Endothelial cell (in vitro differentiated cells): ENCODE measurements around the gene PIH1D2. TPM values are rescaled to one million over a fixed set of nuclear protein-coding genes. Genes with fewer than 3 reads are reported as not detected.

ENCODE experiments used
- DNase-seq: peaks from one replicate; pipeline ENCODE4 v3.0.0; 2021; ENCODE audit warnings: low spot score
- H3K27ac Mint-ChIP-seq: one replicate; pipeline ENCODE4 v1.8.0; 2021; ENCODE audit warnings: mixed read lengths, inconsistent platforms; ENCODE audit not compliant: unreplicated experiment
- H3K27me3 Mint-ChIP-seq: one replicate; pipeline ENCODE4 v1.8.0; 2021; ENCODE audit warnings: mild to moderate bottlenecking, moderate library complexity, mixed read lengths, inconsistent platforms; ENCODE audit not compliant: unreplicated experiment
- H3K36me3 Mint-ChIP-seq: one replicate; pipeline ENCODE4 v1.8.0; 2021; ENCODE audit warnings: mild to moderate bottlenecking, low read depth, mixed read lengths, inconsistent platforms; ENCODE audit not compliant: unreplicated experiment
- H3K4me1 Mint-ChIP-seq: one replicate; pipeline ENCODE4 v1.8.0; 2021; ENCODE audit warnings: mild to moderate bottlenecking, mixed read lengths, inconsistent platforms; ENCODE audit not compliant: unreplicated experiment
- H3K4me3 Mint-ChIP-seq: one replicate; pipeline ENCODE4 v1.8.0; 2021; ENCODE audit warnings: mild to moderate bottlenecking, mixed read lengths, inconsistent platforms; ENCODE audit not compliant: unreplicated experiment
- H3K9me3 Mint-ChIP-seq: one replicate; pipeline ENCODE4 v1.8.0; 2021; ENCODE audit warnings: mixed read lengths, inconsistent platforms; ENCODE audit not compliant: unreplicated experiment
- CTCF ChIP-seq: fragments of 200-600 bp; sonication (generic); IDR thresholded peaks from one replicate; pipeline ENCODE4 v1.5.0; 2021; ENCODE audit warnings: antibody characterized with exemption; ENCODE audit not compliant: unreplicated experiment
- total RNA-seq: library from RNA; stranded (reverse); fragmentation: NEBNext Ultra II Directional; extraction: Animal tissue kit (Norgen Biotek cat#: 25700); gene quantifications from one replicate; pipeline ENCODE4 v1.2.1, GENCODE V29; 2021; ENCODE audit not compliant: unreplicated experiment

The PIH1D2 gene
- total RNA-seq, 1 donor from 2014 or later: 2.5 TPM

GRCh38 chr11:112044961-112045360 is 28.9 kb downstream of the PIH1D2 start:
- Mint-ChIP-seq H3K9me3 (no peaks in the 10 kb centered on the region), H3K4me1 (no peaks in the 10 kb centered on the region), H3K27me3 (no peaks in the 10 kb centered on the region), H3K36me3 (peaks cover 36% of the 10 kb centered on the region), H3K27ac (no peak overlapping the region), H3K4me3 (no peak overlapping the region)
- TF ChIP-seq CTCF: no peak
- DNase-seq: no peak

GRCh38 chr11:112042961-112043304 is 30.9 kb downstream of the PIH1D2 start:
- Mint-ChIP-seq H3K36me3 (peaks cover 33% of the 10 kb centered on the region), H3K4me1 (no peaks in the 10 kb centered on the region), H3K27me3 (no peaks in the 10 kb centered on the region), H3K4me3 (no peak overlapping the region), H3K27ac (no peak overlapping the region), H3K9me3 (no peaks in the 10 kb centered on the region)
- no peak for DNase-seq
- no peak for TF ChIP-seq CTCF

- Mint-ChIP-seq H3K36me3 (peaks cover 30% of the 10 kb centered on the region), H3K4me1 (no peaks in the 10 kb centered on the region), H3K9me3 (no peaks in the 10 kb centered on the region), H3K4me3 (no peak overlapping the region), H3K27me3 (no peaks in the 10 kb centered on the region), H3K27ac (no peak overlapping the region)
- no peak for DNase-seq
- TF ChIP-seq CTCF: no peak
Observed at GRCh38 chr11:112042161-112042960, 31.5 kb downstream of the PIH1D2 start.

GRCh38 chr11:112037527-112037926 is 36.3 kb downstream of the PIH1D2 start:
- TF ChIP-seq CTCF: no peak
- peaks cover 20% of the 10 kb centered on the region for H3K36me3 Mint-ChIP-seq
- no peaks in the 10 kb centered on the region for H3K4me1 Mint-ChIP-seq
- no peak overlapping the region for H3K27ac Mint-ChIP-seq
- no peak overlapping the region for H3K4me3 Mint-ChIP-seq
- no peaks in the 10 kb centered on the region for H3K9me3 Mint-ChIP-seq
- no peak for DNase-seq
- no peaks in the 10 kb centered on the region for H3K27me3 Mint-ChIP-seq

- Mint-ChIP-seq H3K36me3 (peaks cover 19% of the 10 kb centered on the region), H3K27me3 (peaks cover 3% of the 10 kb centered on the region), H3K4me1 (no peaks in the 10 kb centered on the region), H3K27ac (no peak overlapping the region), H3K4me3 (no peak overlapping the region), H3K9me3 (no peaks in the 10 kb centered on the region)
- no peak for DNase-seq
- TF ChIP-seq CTCF: no peak
Observed at GRCh38 chr11:112033902-112034301, 39.9 kb downstream of the PIH1D2 start.
